GM13977 (cell line): ENCODE results near the gene SHLD1.

Experiments used
- DNase-seq: peaks from one replicate; pipeline ENCODE4 v3.0.0; 2012; ENCODE audit warnings: low spot score
- in situ Hi-C: fragments of 300-500 bp; cut with MboI; formaldehyde crosslinking; loops from one replicate; pipeline ENCODE4 v1.12.0; 2022; ENCODE audit warnings: low sequenced_read_pairs, low pct_unique_long_range_greater_than_20kb, mixed read lengths, inconsistent platforms; ENCODE audit not compliant: unreplicated experiment
- TF ChIP-seq, protein P1 (sequence below): IDR thresholded peaks from 2 replicates; pipeline ENCODE4 v1.5.1; 2012; ENCODE audit warnings: mild to moderate bottlenecking, control low read depth; ENCODE audit not compliant: insufficient read depth; ENCODE audit errors: extremely low read depth, missing control alignments

Gene SHLD1

GRCh38 chr20:5893052-5893451, 142.9 kb downstream of the SHLD1 start:
- no peak for DNase-seq
- in situ Hi-C loops, result no loop called here
- TF ChIP-seq, protein P1, sequence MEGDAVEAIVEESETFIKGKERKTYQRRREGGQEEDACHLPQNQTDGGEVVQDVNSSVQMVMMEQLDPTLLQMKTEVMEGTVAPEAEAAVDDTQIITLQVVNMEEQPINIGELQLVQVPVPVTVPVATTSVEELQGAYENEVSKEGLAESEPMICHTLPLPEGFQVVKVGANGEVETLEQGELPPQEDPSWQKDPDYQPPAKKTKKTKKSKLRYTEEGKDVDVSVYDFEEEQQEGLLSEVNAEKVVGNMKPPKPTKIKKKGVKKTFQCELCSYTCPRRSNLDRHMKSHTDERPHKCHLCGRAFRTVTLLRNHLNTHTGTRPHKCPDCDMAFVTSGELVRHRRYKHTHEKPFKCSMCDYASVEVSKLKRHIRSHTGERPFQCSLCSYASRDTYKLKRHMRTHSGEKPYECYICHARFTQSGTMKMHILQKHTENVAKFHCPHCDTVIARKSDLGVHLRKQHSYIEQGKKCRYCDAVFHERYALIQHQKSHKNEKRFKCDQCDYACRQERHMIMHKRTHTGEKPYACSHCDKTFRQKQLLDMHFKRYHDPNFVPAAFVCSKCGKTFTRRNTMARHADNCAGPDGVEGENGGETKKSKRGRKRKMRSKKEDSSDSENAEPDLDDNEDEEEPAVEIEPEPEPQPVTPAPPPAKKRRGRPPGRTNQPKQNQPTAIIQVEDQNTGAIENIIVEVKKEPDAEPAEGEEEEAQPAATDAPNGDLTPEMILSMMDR, result no peak

- TF ChIP-seq, protein P1, result no peak
- no peak for DNase-seq
- in situ Hi-C loops, result no loop called here
Observed at GRCh38 chr20:5893621-5894020, 143.4 kb downstream of the SHLD1 start.

- in situ Hi-C loops, result no loop called here
- no peak for DNase-seq
- TF ChIP-seq, protein P1, result no peak
Observed at GRCh38 chr20:5895626-5896025, 145.4 kb downstream of the SHLD1 start.

GRCh38 chr20:5899444-5899843, 149.2 kb downstream of the SHLD1 start:
- in situ Hi-C loops, result no loop called here
- DNase-seq, result no peak
- TF ChIP-seq, protein P1, result no peak

DNA sequence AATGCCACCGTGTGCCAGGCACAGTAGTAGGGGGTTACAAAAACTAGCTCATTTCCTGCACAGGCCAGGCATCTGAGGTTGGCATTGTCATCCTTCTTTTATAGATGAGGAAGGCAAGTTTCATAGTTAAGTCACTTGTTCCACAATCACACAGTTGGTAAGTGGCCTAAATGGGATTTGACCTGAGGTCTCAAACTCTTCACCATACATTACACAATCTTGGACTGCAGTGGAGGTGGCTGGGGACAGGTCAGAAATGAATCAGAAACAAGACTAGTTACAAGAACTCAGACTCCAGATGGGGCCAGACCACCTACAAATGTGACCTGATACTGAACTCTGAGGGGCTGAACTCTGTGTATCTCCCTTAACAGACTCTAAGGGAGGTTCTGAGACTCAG, 150.7 kb downstream of the SHLD1 start:
- no peak for DNase-seq
- TF ChIP-seq, protein P1, result no peak
- in situ Hi-C loops, result no loop called here

GRCh38 chr20:5908981-5909380, 158.8 kb downstream of the SHLD1 start:
- in situ Hi-C loops, result no loop called here
- no peak for DNase-seq
- TF ChIP-seq, protein P1, result no peak

DNA sequence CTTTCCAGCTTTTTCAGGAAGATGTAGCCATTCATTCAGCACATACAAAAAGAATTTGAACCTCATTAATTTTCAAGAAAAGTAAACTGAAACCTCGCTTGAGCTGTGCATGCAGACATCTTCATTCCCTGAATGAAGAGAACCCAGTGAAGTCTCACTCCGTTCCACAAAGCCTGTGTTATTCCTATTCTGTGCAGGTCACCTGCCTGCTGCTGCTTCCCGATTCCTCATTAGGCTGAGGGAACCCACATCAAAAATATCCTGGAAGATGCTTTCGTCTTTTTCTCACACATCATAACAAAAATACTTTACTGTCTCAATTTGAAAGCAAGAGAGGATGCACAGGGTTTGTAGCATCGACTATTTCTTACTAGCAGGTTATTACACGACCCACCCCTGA, 160.0 kb downstream of the SHLD1 start:
- no peak for DNase-seq
- TF ChIP-seq, protein P1, result no peak
- in situ Hi-C loops, result no loop called here
